Activated CD8-positive, alpha-beta memory T cell treated with anti-CD3 and anti-CD28 coated beads for 1 hour (primary cell): ENCODE results near the gene CFAP97D1.

Experiments
- DNase-seq, 2 donors: peaks; one replicate each; pipeline ENCODE4 v3.0.0-alpha.2; 2020; ENCODE audit warnings: low read depth in 1 of 2; ENCODE audit errors: extremely low read depth in 1 of 2

The CFAP97D1 gene

DNA sequence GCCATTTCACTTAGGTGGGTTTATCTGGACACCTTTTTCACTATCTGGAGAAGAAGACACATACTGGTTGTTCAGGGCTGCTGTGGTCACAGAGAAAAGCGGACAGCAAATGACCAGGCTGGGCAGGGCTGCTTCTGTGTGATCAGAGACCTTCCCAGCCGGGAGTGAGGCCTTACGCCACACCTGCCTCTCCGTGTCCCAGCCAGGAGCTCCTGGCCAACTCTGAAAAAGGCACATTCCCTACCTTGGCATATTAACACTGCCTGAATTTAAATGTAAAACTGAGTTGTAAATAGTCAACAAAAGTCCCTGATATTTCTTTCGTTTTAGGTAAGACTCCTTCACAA is 12.5 kb upstream of the CFAP97D1 start:
- DNase-seq: no peak

GRCh38 chr17:43768382-43768781 is 11.9 kb upstream of the CFAP97D1 start:
- DNase-seq: no peak

DNA sequence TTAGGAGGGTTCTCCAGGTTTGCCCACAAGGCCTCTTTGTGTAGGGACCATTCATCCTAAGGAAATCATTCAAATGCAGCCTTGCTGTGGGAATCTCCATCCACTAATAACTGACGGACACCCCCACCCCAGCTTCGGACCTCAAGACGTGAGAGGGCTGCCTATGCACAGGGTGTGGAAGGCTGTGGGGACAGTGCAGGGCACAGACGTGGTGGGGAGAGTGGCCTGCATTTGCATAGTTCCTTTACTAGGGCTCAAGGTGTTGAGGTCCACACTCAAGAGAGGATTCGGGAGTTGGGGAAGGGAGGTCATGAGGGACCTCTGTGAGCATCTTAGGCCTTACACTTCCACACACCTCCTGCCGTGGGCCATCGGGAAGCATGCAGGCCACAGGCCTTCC is 11.3 kb upstream of the CFAP97D1 start:
- DNase-seq: no peak

DNA sequence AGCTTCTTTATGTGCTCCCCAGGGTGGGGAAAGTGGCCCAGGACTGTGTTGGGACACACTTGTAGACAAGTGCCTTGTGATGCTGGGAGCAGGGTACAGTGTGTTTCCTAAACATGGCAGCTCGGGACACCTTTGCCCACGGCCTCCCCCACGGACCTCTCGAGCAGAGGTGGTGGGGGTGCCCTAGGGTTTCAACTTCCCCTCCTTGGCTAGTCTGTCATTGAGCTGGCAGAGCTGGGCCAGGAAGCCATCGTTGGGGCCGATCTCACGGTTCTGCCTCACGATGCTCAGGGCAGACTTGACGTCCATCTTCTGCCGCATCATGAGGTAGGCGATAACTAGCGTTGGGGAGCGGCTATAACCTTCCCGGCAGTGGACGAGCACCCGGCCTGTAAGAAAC is 10.8 kb upstream of the CFAP97D1 start:
- DNase-seq: no peak

GRCh38 chr17:43769859-43770258 is 10.4 kb upstream of the CFAP97D1 start:
- DNase-seq: no peak

DNA sequence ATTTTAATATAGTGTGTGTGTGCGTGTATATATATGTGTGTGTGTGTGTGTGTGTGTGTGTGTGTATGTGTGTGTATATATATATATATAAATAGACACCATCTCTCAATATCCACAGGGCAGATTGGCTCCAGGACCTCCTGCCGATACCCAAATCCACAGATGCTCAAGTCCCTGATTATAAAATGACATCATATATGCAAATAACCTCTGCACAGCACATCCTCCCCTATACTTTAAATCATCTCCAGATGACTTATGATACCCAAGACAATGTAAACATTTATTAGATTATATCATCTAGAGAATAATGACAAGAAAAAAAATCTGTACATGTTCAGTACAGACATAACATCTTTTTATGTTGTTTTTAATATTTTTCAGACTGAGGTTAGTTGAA is 9.3 kb upstream of the CFAP97D1 start:
- DNase-seq: no peak

- DNase-seq: no peak
Observed at GRCh38 chr17:43771463-43771862, 8.8 kb upstream of the CFAP97D1 start.

DNA sequence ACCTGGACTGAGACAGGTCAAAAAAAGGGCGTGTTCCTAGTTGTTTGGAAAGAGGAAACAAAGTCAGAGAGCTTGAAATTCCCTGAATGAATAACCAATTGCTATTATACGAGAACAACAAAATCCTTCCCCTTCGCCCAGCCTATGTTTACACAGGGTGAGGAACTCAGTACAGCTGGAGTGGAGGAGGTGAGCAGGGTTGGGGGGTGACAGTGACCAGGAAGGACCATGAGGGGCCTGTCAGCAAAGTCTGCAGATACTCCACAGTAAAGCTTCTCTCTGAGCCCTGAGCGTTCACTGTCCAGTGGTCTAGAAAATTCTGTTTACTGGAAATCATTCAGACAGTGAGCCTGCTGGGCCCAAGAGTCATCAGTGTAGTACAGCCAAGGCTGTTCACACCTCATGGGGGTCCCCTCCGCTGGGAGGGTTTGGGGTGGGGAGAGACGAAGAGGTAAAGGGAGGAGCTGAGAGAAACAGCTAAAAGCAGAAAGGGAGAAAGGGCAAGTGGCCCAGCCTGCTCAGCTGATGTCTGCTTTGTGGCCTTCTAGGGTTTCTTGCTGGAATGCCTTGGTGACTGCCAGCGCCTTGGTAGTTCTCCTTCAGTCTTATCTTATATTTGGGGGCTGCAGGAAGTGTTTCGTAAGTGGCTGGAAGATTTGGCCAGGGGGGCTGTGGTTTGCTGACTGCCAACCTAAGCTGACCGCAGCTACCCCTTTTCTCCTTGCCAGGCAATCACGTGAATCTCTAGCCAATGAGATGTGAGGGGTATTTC is 7.2 kb upstream of the CFAP97D1 start:
- DNase-seq: no peak

DNA sequence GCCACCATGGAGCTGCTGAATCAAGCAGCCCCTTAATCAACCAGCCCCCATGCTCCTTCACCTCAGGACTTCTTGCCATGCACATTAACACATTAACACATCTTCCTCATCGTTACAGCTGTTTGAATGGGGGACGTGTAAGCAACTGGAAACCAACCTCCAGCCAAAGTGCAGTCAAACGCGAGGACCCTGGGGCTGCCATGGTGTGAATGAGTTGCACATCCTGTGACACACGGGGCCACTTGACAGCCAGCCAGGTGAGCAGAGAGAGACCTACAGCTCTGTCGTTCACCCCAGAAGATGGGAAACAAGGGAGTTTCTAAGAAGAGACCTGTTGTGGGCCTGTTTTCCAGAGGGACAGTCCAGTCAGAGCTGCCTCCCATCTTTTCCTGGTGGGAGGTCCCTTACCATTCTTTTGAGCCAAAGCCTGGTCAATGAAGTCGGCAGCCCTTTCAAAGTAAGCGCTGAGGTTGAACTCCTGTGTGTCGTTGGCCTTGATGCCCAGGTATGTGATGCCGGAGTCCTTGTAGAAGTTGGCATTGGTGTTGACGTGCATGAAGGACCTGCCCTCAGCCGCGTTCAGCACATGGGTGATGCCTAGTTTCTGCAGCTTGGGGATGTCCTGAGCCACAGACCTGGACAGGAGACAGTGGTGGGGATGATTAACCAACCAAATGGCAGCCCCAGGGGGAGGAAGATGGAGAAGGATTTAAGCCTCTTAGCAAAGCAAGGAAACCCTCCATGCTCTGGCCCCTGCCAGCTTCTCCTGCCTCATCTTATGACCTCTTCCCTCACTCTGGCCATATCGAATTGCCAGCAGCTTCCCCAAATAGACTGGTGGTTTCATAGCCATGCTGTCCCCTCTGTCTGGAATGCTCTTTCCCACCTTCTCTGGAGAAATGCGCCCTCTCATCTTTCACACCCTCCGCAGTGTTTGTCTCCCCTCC is 5.7 kb upstream of the CFAP97D1 start:
- no peak for DNase-seq

DNA sequence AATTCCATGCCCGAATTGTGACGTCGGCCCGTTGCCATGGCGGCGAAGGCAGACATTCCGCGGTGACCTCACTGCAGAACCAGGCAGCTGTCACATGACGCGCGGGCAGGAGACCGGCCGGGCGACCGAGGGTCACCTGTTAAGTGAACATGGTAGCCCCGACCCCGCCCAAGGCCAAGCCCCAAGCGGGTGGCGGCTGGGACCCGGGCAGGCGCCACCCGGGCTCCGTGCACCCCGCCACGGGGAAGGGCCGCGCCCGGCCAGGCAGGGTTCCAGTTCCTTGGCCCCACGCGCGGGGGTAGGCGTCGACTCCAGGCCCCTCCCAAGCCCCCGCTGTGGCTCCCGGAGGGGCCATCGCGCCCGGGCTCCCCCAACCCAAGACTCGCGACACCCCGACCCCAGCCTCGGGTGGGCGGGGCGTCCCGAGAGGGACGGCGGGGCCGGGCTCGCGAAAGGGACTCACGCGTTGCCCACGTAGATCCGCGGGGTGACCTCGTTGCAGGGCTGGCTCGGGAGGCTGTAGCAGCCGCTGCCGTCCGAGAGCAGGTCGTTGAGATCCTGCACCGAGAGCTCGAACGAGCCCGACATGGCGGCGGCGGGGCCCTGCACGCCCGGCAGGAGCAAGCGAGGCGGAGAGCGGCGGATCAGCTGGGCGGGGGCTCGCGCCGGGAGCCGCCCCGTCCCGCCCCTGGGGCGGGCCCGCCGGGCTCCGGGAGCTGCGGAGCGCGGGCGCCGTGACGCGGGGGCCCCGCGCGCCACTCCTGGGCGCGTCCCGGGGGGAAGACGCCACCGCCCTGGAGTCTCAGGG is 1.7 kb upstream of the CFAP97D1 start, which contains the start of gene DUSP3:
DUSP3 (minus strand) TSS at position 641 of the 808 bp plus-strand sequence; CDS start at position 588, 53 bp downstream.
- DNase-seq: peak in 1 of 2 donors; percentile 54

- no peak for DNase-seq
Observed at GRCh38 chr17:43779145-43780125, 800 bp upstream of the CFAP97D1 start.

DNA sequence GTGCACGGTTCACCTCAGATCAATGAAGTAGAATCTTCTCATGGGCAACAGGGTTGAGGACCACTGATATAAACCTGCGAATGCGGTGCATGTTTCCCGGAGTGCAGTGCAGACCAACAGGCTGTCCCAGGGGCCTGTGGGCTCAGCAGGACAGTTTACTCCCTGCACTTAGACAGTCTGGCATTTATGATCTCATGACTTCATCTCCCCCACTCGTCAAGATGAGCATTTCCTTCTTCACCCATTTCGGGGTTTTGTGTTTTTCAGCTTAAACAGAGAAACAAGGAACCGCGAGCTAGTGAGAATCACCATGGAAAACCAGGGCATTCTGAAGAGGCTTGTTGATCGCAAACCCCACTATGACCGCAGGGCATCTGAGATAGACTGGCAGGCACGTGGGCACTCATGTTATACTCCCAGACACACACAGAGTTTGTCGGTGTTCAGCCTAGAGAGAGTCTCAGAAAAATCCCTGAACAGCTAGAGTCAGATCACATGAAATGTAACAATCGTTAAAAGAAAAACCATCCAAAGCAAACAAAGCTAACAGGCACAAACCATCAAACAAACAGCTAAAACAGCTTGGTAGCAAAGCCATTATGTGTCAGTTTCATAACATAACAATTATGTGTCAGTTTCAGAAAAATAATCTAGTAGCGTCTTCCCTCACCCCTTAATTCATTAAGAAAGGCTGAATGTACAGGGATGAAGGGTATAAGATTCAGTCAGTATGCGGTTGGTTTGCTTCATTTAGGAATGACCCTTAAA is 2.9 kb downstream of the CFAP97D1 start:
- no peak for DNase-seq

- no peak for DNase-seq
Observed at GRCh38 chr17:43784068-43784467, 3.8 kb downstream of the CFAP97D1 start.

GRCh38 chr17:43784628-43785101 is 4.4 kb downstream of the CFAP97D1 start:
- DNase-seq: no peak

DNA sequence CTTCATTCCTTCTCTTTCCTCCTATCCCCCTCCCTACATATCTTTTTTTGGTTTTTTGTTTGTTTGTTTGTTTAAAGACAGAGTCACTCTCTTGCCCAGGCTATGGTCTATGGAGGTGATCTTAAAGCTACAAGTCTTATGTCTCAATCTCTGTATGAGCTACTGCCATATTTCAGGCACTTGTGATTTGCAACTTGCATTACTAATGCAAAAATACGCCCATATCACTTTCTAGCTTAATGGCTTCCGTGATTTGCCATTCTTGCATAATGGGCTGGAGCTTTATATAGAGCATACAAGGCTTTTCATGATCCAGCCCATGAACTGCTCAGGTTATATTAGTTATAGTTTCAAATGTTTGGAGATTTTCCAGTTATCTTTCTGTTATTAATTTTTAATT is 7.5 kb downstream of the CFAP97D1 start:
- DNase-seq: no peak

- no peak for DNase-seq
Observed at GRCh38 chr17:43788540-43788939, 8.3 kb downstream of the CFAP97D1 start.

DNA sequence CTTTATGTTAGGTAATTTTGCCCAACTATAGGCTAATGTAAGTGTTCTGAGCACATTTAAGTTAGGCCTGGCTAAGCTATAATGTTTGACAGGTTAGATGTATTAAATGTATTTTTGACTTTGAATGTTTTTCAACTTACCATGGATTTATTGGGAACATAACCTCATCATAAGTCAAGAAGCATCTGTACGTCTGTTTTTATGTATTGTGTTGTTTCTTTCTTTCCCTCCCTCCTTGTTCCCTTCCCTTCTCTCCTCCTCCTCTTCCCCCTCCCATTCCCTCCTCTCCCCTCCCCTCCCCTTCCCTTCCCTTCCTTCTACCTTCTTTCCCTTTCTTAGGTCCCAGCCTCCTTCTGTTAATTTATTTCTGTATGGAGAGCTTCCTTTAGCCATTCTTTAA is 9.2 kb downstream of the CFAP97D1 start:
- DNase-seq: no peak

- no peak for DNase-seq
Observed at GRCh38 chr17:43790311-43790940, 10.2 kb downstream of the CFAP97D1 start.

- DNase-seq: no peak
Observed at GRCh38 chr17:43791589-43791988, 11.4 kb downstream of the CFAP97D1 start.
